Activated effector memory CD4-positive, alpha-beta T cell treated with anti-CD3 and anti-CD28 coated beads, Interleukin-2, amount 50 U/mL, for 16 hours (primary cell): ENCODE results near the gene LRRC66.

ENCODE experiments used
- DNase-seq: peaks from one replicate; pipeline ENCODE4 v3.0.0-alpha.2; 2020

Gene LRRC66

DNA sequence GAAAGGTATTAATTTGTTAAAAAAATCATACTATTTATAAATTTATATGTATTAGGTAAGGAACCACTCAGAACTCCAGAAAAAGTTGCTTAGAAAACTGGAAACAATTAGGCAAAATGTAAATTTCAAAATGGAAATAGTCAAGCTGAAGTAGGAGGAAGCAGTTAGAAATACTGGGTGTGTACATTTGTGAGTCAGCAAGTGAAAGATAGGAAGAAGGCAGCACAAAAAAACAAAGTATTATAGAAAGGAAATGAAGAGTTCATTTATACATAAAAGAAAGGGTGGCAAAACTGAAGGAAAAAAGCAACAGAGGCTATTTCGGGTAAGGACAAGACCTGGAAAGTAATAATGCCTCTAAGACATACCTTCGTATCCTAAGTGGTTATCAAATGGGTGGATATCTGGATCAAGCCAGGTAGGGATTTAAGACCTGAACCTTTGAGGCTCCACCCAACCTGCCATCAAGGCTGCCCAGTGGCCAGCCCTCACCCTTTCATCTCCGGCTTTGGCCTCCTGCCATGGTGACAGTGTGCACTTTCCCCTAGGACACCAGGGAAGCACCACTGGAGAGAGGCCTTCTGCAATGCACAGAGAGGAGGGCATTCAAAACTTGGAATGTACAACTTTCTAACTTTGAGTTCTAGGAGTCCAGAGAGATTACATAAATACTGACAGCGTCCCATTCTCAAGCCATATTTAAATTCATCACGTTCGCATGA, at the start of gene LRRC66:
Gene LRRC66 (minus strand): TSS at position 428 of the 722 bp plus-strand sequence. CDS start 2,750 bp downstream, outside the sequence.
- no peak for DNase-seq

- DNase-seq, result no peak
Measured at GRCh38 chr4:52069571-52069970, 49.4 kb upstream of the LRRC66 start.

DNA sequence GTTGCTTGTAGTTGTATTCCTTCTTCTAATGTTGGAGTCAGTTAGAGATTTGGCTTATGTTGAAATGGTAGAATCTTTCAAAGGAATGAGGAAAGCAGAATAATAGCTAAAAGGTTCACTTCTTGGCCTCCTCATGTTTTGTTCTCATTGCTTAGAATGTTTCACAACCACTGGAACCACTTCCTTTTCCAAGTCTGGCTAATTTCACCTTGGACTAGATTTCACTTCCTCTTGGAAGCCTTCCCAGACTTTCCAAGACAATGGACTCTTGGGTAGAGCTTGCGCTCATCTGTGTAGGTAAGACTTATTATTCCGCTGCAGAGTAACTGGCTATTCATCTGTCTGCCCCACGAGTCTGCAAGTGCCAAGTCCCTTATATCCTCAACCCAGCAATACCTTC, 39.2 kb upstream of the LRRC66 start:
- no peak for DNase-seq

DNA sequence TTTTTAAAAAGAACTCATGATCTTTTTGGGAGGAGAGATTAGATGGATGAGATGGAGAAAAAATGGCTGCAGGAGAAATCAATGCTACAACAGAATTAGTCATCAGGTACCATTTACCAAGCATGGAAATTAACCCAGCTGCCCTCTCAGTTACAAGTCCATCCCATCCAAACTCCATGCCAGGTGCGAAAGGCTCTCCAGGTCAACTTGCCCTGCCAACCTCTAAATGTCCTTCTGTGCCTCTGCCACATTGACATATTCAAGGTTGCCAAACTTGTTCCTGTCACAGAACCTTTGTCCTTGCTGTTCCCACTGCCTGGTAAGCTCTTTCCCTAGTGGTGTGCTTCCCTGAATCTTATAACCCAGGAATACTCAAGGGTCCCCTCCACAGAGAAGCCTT, 38.1 kb upstream of the LRRC66 start:
- no peak for DNase-seq

DNA sequence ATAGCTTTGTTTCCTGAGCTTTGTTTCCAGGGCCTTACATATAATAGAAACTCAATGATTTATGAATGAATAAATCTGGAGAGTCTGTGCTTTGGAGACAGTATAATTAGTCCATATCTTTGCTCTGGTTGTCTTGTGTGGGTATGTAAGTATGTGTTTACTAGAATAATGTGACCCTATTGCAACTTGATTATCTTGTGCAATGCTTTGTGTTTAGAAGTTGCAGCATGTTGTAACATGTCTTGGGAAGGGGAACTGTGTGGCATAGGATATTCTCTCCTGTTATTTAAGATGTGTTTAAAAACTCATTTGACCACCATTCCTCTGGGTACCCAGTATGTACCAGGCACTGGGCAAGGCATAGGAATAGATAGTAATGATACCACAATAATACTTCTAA, 37.0 kb upstream of the LRRC66 start:
- no peak for DNase-seq

DNA sequence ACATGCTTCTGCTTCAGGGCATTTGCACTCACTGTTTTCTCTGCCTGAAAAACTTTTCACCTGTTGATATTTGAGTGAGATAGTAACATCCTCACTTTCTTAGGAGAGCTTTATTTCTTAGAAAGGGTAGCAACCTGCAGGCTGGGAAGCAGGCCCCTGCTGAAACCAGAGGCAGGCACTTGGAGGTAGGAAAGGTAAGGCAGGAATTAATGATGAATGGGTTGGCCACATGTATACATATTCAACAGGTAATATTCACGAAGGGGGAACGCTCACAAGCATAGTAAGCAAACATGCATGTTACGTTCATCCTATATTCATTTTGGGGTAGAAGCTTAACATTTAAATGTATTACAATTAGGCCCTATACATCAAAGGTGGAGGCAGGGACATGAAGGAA, 34.1 kb upstream of the LRRC66 start:
- DNase-seq, result no peak

DNA sequence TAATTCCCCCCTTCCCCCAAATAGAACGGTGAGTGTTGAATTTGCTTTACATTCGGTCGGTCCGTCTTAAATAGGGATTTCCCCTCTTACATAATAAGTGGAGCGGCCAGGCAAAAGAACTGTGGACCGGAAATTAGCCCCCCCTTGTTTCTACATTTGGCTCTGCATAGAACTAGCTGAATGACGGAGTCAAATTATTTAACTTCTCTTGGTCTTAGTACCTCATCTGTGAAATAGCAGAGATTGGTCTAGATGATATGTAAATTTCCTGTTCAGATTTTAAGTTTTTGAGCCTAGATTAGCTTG, 32.3 kb upstream of the LRRC66 start:
- no peak for DNase-seq

- no peak for DNase-seq
Measured at GRCh38 chr4:52051615-52052474, 31.7 kb upstream of the LRRC66 start.

- DNase-seq, result no peak
Measured at GRCh38 chr4:52051213-52051614, 31.1 kb upstream of the LRRC66 start, which contains the start of gene SPATA18. Gene SPATA18 (plus strand): TSS chr4:52051304. CDS start chr4:52051705, 401 bp downstream.

- DNase-seq, result no peak
Measured at GRCh38 chr4:52049266-52049665, 29.1 kb upstream of the LRRC66 start.

GRCh38 chr4:52045028-52045427, 24.9 kb upstream of the LRRC66 start:
- DNase-seq, result no peak

DNA sequence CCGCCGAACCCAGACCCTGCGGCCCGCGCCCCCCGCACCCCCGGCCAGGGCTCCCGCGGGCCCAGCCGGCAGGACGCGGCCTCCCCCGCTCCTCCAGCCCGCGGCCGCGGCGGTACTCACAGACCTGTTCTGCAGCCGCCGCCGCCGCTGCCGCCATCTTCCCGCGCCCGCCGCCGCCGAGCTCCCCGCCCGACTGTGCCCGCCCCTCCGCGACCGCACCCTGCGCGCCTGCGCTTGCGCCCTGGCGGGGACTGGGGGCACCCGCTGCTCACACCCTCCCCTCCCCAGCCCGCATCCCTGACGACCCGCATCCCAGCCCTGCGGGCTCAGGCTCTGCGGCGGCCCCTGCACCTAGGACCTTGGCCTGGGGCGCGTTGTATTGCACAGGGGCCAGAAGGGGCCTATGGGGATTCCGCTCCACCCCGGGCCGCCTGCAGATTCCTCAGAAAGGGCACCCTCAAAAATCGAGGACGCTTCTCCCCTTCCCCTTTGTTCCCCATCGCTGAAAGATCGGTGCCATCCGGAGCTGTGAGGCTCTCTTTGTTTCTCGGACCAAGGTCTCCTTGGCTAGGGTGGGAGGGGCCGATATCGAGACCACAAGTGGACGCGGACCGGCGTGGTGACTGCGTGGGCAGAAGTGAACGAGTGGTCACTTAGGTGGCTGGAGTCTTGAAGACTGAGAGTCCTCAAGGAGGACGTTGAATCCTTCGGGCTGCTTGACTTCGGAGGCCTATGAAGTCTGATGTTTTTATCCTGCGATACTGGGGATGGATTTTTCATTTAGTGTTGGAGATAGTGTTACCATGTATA, 18.1 kb upstream of the LRRC66 start, which contains the start of gene SGCB:
Gene SGCB (minus strand): TSS at position 197 of the 810 bp plus-strand sequence. CDS start 40 bp downstream, at position 157.
- DNase-seq, result peak; percentile 91

GRCh38 chr4:52037689-52038102, 17.5 kb upstream of the LRRC66 start:
- no peak for DNase-seq

GRCh38 chr4:52036886-52037530, 16.8 kb upstream of the LRRC66 start:
- no peak for DNase-seq

DNA sequence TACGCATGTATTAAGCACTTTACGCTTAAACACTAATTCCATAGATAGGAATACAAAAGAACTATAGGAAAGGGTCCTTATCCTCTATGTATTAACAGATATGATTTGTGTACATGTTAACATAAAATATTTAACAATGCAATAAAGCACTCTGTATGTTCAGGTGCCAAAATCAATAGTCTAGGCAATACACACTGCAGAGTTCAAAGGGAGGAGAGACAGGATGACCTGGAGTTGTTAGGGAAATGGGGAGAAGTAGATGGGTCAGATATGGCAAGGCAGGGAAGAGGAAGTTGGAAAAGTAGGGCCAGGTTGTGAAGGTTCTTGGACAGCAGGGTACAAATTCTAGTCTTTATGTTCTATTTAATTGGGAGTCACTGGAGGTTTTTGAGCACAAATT, 15.0 kb upstream of the LRRC66 start:
- DNase-seq, result no peak

DNA sequence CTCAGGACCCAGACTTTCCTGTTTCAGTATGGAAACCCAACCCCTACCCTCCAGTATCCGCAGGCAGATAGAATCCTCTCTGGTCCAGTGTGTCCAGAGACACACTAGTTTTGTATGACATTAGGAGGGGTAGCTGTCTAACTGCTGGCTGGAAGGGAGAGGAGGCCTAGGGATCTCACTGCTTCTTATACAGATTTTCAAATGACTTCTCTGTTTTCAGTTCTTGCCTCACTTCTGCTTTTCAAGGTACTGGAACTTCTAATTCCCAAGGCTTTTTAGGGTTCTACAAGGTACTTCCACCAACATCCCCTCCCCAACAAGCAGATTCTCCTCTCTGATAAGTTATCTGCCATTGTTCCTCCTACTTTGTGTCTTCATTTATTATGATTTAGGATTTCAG, 11.8 kb upstream of the LRRC66 start:
- no peak for DNase-seq

- DNase-seq, result no peak
Measured at GRCh38 chr4:52028970-52029369, 8.8 kb upstream of the LRRC66 start.

DNA sequence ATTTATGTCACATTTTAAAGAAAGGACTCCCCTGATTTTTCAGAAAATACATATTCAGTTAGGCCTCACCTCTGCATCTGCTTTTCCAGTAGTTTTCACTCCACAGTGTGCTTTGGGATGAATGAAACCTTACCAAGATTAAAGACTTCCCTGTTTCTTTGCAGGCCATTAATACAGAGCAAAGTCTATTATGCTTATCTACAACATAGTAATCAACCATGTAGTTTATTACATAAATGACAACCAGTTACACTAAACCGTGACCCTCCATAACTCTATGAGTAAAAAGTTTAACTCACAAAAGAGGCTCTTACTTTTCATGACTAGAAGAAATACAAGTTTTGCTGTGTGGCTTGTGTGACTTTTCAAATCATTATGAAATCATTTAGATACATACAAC, 2.3 kb downstream of the LRRC66 start:
- no peak for DNase-seq

- DNase-seq, result no peak
Measured at GRCh38 chr4:52016981-52017380, 3.2 kb downstream of the LRRC66 start.

- DNase-seq, result no peak
Measured at GRCh38 chr4:52015366-52015765, 4.8 kb downstream of the LRRC66 start.

- DNase-seq, result no peak
Measured at GRCh38 chr4:52014903-52015302, 5.3 kb downstream of the LRRC66 start.

DNA sequence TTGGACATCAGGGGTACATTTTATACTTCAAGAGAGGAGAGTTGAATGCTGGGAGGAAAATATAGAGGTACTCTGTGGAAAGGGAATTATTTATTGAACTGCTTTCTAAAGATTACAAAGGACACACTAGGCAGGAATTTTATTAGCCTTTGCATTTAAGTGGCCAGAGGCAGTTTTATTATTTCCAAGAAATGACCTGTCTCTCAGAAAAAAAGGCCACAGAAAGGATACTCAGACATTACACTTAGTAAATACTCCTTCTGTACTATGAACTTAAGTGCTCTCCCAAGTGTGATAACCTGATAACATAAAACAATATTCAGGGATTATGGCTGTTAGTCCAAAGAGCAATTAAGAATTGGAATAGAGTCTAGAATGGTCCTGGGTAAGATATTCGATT, 7.5 kb downstream of the LRRC66 start:
- DNase-seq, result no peak

- no peak for DNase-seq
Measured at GRCh38 chr4:52010986-52011385, 9.2 kb downstream of the LRRC66 start.
